PC-9 (cell line): Measurements from ENCODE around the gene MYH6.

Experiments
- EZH2 ChIP-seq: fragments of 200-600 bp; sonication (generic); IDR thresholded peaks from 2 replicates; pipeline ENCODE4 v1.8.0; 2017; ENCODE audit warnings: antibody characterized with exemption, low read depth
- TF ChIP-seq, protein P1 (sequence below): fragments of 200-600 bp; sonication (generic); conservative IDR thresholded peaks from 2 replicates; pipeline ENCODE4 v1.6.1; 2017; ENCODE audit warnings: mixed run types, antibody characterized with exemption, mild to moderate bottlenecking, moderate library complexity

DNA sequence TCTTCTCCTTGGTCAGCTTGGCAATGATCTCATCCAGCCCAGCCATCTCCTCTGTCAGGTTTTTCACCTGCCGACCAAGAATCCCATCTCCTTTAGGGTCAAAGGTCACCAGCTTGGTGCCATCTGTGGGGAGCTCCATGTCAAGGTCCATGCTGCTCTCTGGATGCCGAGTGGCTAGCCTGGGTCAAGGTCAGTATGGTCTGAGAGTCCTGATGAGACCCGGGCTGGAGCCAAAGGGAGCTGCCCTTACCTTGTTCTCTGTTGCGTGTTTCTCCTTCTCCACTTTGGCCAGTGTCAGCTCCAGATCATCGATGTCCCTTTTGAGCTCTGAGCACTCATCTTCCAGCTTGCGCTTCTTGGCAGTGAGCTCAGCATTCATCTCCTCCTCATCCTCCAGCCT is 15.6 kb upstream of the MYH6 start:
- no peak for TF ChIP-seq EZH2
- TF ChIP-seq, protein P1, sequence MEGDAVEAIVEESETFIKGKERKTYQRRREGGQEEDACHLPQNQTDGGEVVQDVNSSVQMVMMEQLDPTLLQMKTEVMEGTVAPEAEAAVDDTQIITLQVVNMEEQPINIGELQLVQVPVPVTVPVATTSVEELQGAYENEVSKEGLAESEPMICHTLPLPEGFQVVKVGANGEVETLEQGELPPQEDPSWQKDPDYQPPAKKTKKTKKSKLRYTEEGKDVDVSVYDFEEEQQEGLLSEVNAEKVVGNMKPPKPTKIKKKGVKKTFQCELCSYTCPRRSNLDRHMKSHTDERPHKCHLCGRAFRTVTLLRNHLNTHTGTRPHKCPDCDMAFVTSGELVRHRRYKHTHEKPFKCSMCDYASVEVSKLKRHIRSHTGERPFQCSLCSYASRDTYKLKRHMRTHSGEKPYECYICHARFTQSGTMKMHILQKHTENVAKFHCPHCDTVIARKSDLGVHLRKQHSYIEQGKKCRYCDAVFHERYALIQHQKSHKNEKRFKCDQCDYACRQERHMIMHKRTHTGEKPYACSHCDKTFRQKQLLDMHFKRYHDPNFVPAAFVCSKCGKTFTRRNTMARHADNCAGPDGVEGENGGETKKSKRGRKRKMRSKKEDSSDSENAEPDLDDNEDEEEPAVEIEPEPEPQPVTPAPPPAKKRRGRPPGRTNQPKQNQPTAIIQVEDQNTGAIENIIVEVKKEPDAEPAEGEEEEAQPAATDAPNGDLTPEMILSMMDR, result no peak
